Stimulated activated memory B cell treated with anti-CD40 and anti-IgM and Interleukin-4, amounts not matched to agents 10 μg/mL and 1 μg/mL and 100 μg/mL, for 72 hours (primary cell): Measurements from ENCODE around the gene NME8.
"Not testable (repeated sequence)": the region's sequence is repeated elsewhere in the genome, so short reads cannot be mapped to it uniquely, and the experiment has no call there.

Source experiments
- ATAC-seq: fragments of 150-1000 bp; cut with Tn5 transposase; 2 replicates; pipeline ENCODE4 v1.10.0; 2021
- H3K27ac Mint-ChIP-seq: one replicate; pipeline ENCODE4 v1.8.0; 2022; ENCODE audit warnings: mild to moderate bottlenecking, mixed read lengths
- H3K27me3 Mint-ChIP-seq: one replicate; pipeline ENCODE4 v1.8.0; 2022; ENCODE audit warnings: mixed read lengths
- H3K36me3 Mint-ChIP-seq: one replicate; pipeline ENCODE4 v1.8.0; 2022; ENCODE audit warnings: mixed read lengths
- H3K4me1 Mint-ChIP-seq: one replicate; pipeline ENCODE4 v1.8.0; 2022; ENCODE audit warnings: mixed read lengths
- H3K4me3 Mint-ChIP-seq: one replicate; pipeline ENCODE4 v1.8.0; 2022; ENCODE audit warnings: mild to moderate bottlenecking, moderate library complexity, mixed read lengths
- H3K9me3 Mint-ChIP-seq: one replicate; pipeline ENCODE4 v1.8.0; 2022; ENCODE audit warnings: mixed read lengths

Gene NME8

GRCh38 chr7:37848297-37848696, at the start of gene NME8:
NME8 (plus strand) TSS chr7:37848597; CDS start chr7:37850267, 1,670 bp downstream.
- Mint-ChIP-seq H3K4me3 (no peak within 1 kb of the TSS), H3K27me3 (no peaks in the 10 kb centered on the region), H3K9me3 (peaks cover 17% of the 10 kb centered on the region), H3K27ac (peak within 1 kb of the TSS; percentile 46), H3K4me1 (no peaks in the 10 kb centered on the region), H3K36me3 (peaks cover 11% of the 10 kb centered on the region)
- no peak for ATAC-seq

GRCh38 chr7:37806152-37806551, 42.2 kb upstream of the NME8 start:
- H3K4me3 Mint-ChIP-seq: no peak overlapping the region
- H3K27ac Mint-ChIP-seq: no peak overlapping the region
- H3K9me3 Mint-ChIP-seq: peaks cover 3% of the 10 kb centered on the region
- peaks cover 1% of the 10 kb centered on the region for H3K4me1 Mint-ChIP-seq
- peaks cover 13% of the 10 kb centered on the region for H3K27me3 Mint-ChIP-seq
- no peak for ATAC-seq
- H3K36me3 Mint-ChIP-seq: no peaks in the 10 kb centered on the region

- not testable (repeated sequence) for ATAC-seq, H3K36me3 Mint-ChIP-seq, H3K27ac Mint-ChIP-seq, H3K9me3 Mint-ChIP-seq, H3K4me3 Mint-ChIP-seq, H3K27me3 Mint-ChIP-seq
- H3K4me1 Mint-ChIP-seq: peaks cover 16% of the 10 kb centered on the region
Observed at GRCh38 chr7:37812161-37812580, 36.2 kb upstream of the NME8 start.

GRCh38 chr7:37815671-37816371, 32.6 kb upstream of the NME8 start:
- no peak overlapping the region for H3K27ac Mint-ChIP-seq
- no peak for ATAC-seq
- no peaks in the 10 kb centered on the region for H3K9me3 Mint-ChIP-seq
- no peak overlapping the region for H3K4me3 Mint-ChIP-seq
- no peaks in the 10 kb centered on the region for H3K27me3 Mint-ChIP-seq
- peaks cover 20% of the 10 kb centered on the region for H3K4me1 Mint-ChIP-seq
- no peaks in the 10 kb centered on the region for H3K36me3 Mint-ChIP-seq

GRCh38 chr7:37816922-37817590, 31.3 kb upstream of the NME8 start:
- Mint-ChIP-seq H3K27ac (no peak overlapping the region), H3K27me3 (no peaks in the 10 kb centered on the region), H3K4me1 (peaks cover 10% of the 10 kb centered on the region), H3K4me3 (no peak overlapping the region), H3K36me3 (no peaks in the 10 kb centered on the region), H3K9me3 (no peaks in the 10 kb centered on the region)
- ATAC-seq: no peak

GRCh38 chr7:37817591-37817960, 30.8 kb upstream of the NME8 start:
- H3K4me3 Mint-ChIP-seq: no peak overlapping the region
- no peak for ATAC-seq
- H3K27ac Mint-ChIP-seq: no peak overlapping the region
- no peaks in the 10 kb centered on the region for H3K9me3 Mint-ChIP-seq
- peaks cover 4% of the 10 kb centered on the region for H3K4me1 Mint-ChIP-seq
- peaks cover 4% of the 10 kb centered on the region for H3K36me3 Mint-ChIP-seq
- H3K27me3 Mint-ChIP-seq: no peaks in the 10 kb centered on the region

- Mint-ChIP-seq H3K4me3 (no peak overlapping the region), H3K9me3 (no peaks in the 10 kb centered on the region), H3K27me3 (no peaks in the 10 kb centered on the region), H3K36me3 (peaks cover 4% of the 10 kb centered on the region), H3K27ac (no peak overlapping the region), H3K4me1 (peaks cover 4% of the 10 kb centered on the region)
- no peak for ATAC-seq
Observed at GRCh38 chr7:37817996-37818720, 30.2 kb upstream of the NME8 start.

GRCh38 chr7:37820708-37821468, 27.5 kb upstream of the NME8 start:
- peak; percentile 54 for ATAC-seq
- Mint-ChIP-seq H3K27ac (no peak overlapping the region), H3K4me1 (peaks cover 16% of the 10 kb centered on the region), H3K4me3 (no peak overlapping the region), H3K9me3 (no peaks in the 10 kb centered on the region), H3K27me3 (no peaks in the 10 kb centered on the region), H3K36me3 (peaks cover 4% of the 10 kb centered on the region)

GRCh38 chr7:37822946-37823345, 25.5 kb upstream of the NME8 start:
- Mint-ChIP-seq H3K27ac (no peak overlapping the region), H3K36me3 (peaks cover 4% of the 10 kb centered on the region), H3K9me3 (no peaks in the 10 kb centered on the region), H3K27me3 (no peaks in the 10 kb centered on the region), H3K4me3 (no peak overlapping the region), H3K4me1 (peaks cover 21% of the 10 kb centered on the region)
- no peak for ATAC-seq

- H3K9me3 Mint-ChIP-seq: no peaks in the 10 kb centered on the region
- peaks cover 21% of the 10 kb centered on the region for H3K4me1 Mint-ChIP-seq
- ATAC-seq: no peak
- H3K27me3 Mint-ChIP-seq: no peaks in the 10 kb centered on the region
- no peak overlapping the region for H3K4me3 Mint-ChIP-seq
- no peak overlapping the region for H3K27ac Mint-ChIP-seq
- peaks cover 4% of the 10 kb centered on the region for H3K36me3 Mint-ChIP-seq
Observed at GRCh38 chr7:37823557-37823956, 24.8 kb upstream of the NME8 start.

- ATAC-seq: no peak
- H3K4me3 Mint-ChIP-seq: no peak overlapping the region
- H3K9me3 Mint-ChIP-seq: no peaks in the 10 kb centered on the region
- H3K4me1 Mint-ChIP-seq: peaks cover 21% of the 10 kb centered on the region
- no peaks in the 10 kb centered on the region for H3K27me3 Mint-ChIP-seq
- H3K27ac Mint-ChIP-seq: no peak overlapping the region
- peaks cover 4% of the 10 kb centered on the region for H3K36me3 Mint-ChIP-seq
Observed at GRCh38 chr7:37825038-37825437, 23.4 kb upstream of the NME8 start.

GRCh38 chr7:37826825-37827224, 21.6 kb upstream of the NME8 start:
- no peaks in the 10 kb centered on the region for H3K27me3 Mint-ChIP-seq
- no peaks in the 10 kb centered on the region for H3K9me3 Mint-ChIP-seq
- H3K4me3 Mint-ChIP-seq: peak overlapping the region; percentile 24
- ATAC-seq: no peak
- H3K4me1 Mint-ChIP-seq: peaks cover 21% of the 10 kb centered on the region
- H3K36me3 Mint-ChIP-seq: peaks cover 4% of the 10 kb centered on the region
- no peak overlapping the region for H3K27ac Mint-ChIP-seq

- H3K4me3 Mint-ChIP-seq: no peak overlapping the region
- H3K27ac Mint-ChIP-seq: no peak overlapping the region
- ATAC-seq: no peak
- H3K36me3 Mint-ChIP-seq: no peaks in the 10 kb centered on the region
- H3K9me3 Mint-ChIP-seq: no peaks in the 10 kb centered on the region
- H3K4me1 Mint-ChIP-seq: peaks cover 26% of the 10 kb centered on the region
- no peaks in the 10 kb centered on the region for H3K27me3 Mint-ChIP-seq
Observed at GRCh38 chr7:37831244-37831643, 17.2 kb upstream of the NME8 start.

- Mint-ChIP-seq H3K4me1 (peaks cover 18% of the 10 kb centered on the region), H3K27ac (no peak overlapping the region), H3K36me3 (no peaks in the 10 kb centered on the region), H3K9me3 (no peaks in the 10 kb centered on the region), H3K4me3 (no peak overlapping the region), H3K27me3 (no peaks in the 10 kb centered on the region)
- peak; percentile 78 for ATAC-seq
Observed at GRCh38 chr7:37832194-37832593, 16.2 kb upstream of the NME8 start.
